ENCODE data around the gene FSTL3. TPM values are rescaled to one million over a fixed set of nuclear protein-coding genes. Genes with fewer than 3 reads are reported as not detected.
A peak's percentile ranks its signal among the peaks of the same experiment; 100 is the strongest.

FSTL3 gene
- total and polyA plus RNA-seq, 2 of the 13 experiments (the other 11 are each of a cell fraction or from before 2014, with no cell fraction given), result 13.5 to 15.6 TPM

- TF ChIP-seq ZNF512 (CRISPR knock-in tag; IDR thresholded peaks at IDR 0.05), result no peak
- TF ChIP-seq, protein P1, sequence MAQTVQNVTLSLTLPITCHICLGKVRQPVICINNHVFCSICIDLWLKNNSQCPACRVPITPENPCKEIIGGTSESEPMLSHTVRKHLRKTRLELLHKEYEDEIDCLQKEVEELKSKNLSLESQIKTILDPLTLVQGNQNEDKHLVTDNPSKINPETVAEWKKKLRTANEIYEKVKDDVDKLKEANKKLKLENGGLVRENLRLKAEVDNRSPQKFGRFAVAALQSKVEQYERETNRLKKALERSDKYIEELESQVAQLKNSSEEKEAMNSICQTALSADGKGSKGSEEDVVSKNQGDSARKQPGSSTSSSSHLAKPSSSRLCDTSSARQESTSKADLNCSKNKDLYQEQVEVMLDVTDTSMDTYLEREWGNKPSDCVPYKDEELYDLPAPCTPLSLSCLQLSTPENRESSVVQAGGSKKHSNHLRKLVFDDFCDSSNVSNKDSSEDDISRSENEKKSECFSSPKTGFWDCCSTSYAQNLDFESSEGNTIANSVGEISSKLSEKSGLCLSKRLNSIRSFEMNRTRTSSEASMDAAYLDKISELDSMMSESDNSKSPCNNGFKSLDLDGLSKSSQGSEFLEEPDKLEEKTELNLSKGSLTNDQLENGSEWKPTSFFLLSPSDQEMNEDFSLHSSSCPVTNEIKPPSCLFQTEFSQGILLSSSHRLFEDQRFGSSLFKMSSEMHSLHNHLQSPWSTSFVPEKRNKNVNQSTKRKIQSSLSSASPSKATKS (CRISPR knock-in tag; IDR thresholded peaks at IDR 0.05), result no peak
- TF ChIP-seq JUN (CRISPR knock-in tag; IDR thresholded peaks at IDR 0.05), result no peak
- TF ChIP-seq ZNF564 (CRISPR knock-in tag; IDR thresholded peaks at IDR 0.05), result no peak
- no peak for TF ChIP-seq RFX1 (IDR thresholded peaks at IDR 0.05)
- peak; percentile 78 for TF ChIP-seq MIER2 (CRISPR knock-in tag; IDR thresholded peaks at IDR 0.05)
- TF ChIP-seq, protein P2, sequence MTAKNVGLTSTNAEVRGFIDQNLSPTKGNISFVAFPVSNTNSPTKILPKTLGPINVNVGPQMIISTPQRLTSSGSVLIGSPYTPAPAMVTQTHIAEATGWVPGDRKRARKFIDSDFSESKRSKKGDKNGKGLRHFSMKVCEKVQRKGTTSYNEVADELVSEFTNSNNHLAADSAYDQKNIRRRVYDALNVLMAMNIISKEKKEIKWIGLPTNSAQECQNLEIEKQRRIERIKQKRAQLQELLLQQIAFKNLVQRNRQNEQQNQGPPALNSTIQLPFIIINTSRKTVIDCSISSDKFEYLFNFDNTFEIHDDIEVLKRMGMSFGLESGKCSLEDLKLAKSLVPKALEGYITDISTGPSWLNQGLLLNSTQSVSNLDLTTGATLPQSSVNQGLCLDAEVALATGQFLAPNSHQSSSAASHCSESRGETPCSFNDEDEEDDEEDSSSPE (CRISPR knock-in tag; IDR thresholded peaks at IDR 0.05), result no peak
- TF ChIP-seq ZC3H4 (CRISPR knock-in tag; IDR thresholded peaks at IDR 0.05; ENCODE audit: borderline replicate concordance), result no peak
- peak; percentile 52 for TF ChIP-seq RAD21 (CRISPR knock-in tag; IDR thresholded peaks at IDR 0.05)
- TF ChIP-seq HDAC6 (IDR thresholded peaks at IDR 0.05; ENCODE audit: low read depth, low read length), result no peak
- peak; percentile 32 for TF ChIP-seq ZNF274 (CRISPR knock-in tag; IDR thresholded peaks at IDR 0.05)
- 0 out of 2 replicates have a peak, but pooled peaks have one; percentile 63 for TF ChIP-seq ZNF589 (CRISPR knock-in tag; conservative IDR thresholded peaks at IDR 0.05)
- peak; percentile 69; the same call in 1 of the 2 replicates for TF ChIP-seq MYC (CRISPR knock-in tag; IDR thresholded peaks at IDR 0.05; ENCODE audit: borderline replicate concordance)
- TF ChIP-seq, protein P3, sequence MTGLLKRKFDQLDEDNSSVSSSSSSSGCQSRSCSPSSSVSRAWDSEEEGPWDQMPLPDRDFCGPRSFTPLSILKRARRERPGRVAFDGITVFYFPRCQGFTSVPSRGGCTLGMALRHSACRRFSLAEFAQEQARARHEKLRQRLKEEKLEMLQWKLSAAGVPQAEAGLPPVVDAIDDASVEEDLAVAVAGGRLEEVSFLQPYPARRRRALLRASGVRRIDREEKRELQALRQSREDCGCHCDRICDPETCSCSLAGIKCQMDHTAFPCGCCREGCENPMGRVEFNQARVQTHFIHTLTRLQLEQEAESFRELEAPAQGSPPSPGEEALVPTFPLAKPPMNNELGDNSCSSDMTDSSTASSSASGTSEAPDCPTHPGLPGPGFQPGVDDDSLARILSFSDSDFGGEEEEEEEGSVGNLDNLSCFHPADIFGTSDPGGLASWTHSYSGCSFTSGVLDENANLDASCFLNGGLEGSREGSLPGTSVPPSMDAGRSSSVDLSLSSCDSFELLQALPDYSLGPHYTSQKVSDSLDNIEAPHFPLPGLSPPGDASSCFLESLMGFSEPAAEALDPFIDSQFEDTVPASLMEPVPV (CRISPR knock-in tag; IDR thresholded peaks at IDR 0.05), result no peak
- TF ChIP-seq, protein P4, sequence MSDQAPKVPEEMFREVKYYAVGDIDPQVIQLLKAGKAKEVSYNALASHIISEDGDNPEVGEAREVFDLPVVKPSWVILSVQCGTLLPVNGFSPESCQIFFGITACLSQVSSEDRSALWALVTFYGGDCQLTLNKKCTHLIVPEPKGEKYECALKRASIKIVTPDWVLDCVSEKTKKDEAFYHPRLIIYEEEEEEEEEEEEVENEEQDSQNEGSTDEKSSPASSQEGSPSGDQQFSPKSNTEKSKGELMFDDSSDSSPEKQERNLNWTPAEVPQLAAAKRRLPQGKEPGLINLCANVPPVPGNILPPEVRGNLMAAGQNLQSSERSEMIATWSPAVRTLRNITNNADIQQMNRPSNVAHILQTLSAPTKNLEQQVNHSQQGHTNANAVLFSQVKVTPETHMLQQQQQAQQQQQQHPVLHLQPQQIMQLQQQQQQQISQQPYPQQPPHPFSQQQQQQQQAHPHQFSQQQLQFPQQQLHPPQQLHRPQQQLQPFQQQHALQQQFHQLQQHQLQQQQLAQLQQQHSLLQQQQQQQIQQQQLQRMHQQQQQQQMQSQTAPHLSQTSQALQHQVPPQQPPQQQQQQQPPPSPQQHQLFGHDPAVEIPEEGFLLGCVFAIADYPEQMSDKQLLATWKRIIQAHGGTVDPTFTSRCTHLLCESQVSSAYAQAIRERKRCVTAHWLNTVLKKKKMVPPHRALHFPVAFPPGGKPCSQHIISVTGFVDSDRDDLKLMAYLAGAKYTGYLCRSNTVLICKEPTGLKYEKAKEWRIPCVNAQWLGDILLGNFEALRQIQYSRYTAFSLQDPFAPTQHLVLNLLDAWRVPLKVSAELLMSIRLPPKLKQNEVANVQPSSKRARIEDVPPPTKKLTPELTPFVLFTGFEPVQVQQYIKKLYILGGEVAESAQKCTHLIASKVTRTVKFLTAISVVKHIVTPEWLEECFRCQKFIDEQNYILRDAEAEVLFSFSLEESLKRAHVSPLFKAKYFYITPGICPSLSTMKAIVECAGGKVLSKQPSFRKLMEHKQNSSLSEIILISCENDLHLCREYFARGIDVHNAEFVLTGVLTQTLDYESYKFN (CRISPR knock-in tag; conservative IDR thresholded peaks at IDR 0.05), result peak; percentile 95
- TF ChIP-seq, protein P5, sequence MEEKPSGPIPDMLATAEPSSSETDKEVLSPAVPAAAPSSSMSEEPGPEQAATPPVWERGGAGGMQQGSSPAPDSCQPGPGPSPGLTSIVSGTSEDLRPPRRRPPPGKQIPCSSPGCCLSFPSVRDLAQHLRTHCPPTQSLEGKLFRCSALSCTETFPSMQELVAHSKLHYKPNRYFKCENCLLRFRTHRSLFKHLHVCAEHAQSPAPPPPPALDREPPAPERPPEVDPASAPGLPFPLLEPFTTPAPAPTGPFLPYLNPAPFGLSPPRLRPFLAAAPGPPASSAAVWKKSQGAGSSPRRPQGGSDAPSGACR (CRISPR knock-in tag; IDR thresholded peaks at IDR 0.05), result 0 out of 2 replicates have a peak, but pooled peaks have one; percentile 20
- TF ChIP-seq ONECUT2 (CRISPR knock-in tag; IDR thresholded peaks at IDR 0.05), result 0 out of 2 replicates have a peak, but pooled peaks have one; percentile 12
- 0 out of 2 replicates have a peak, but pooled peaks have one; percentile 36 for TF ChIP-seq GTF3A (CRISPR knock-in tag; conservative IDR thresholded peaks at IDR 0.05)
- TF ChIP-seq ZSCAN25 (CRISPR knock-in tag; IDR thresholded peaks at IDR 0.05), result 0 out of 2 replicates have a peak, but pooled peaks have one; percentile 47
Measured at GRCh38 chr19:660793-661426, 15.3 kb upstream of the FSTL3 start (continued).

Measured in HepG2 (cell line).